ENCODE results near the gene SLC2A5. TPM values are rescaled to one million over a fixed set of nuclear protein-coding genes. Genes with fewer than 3 reads are reported as not detected.

The SLC2A5 gene
- total RNA-seq, 1 experiment from 2014 or later = not detected

DNA sequence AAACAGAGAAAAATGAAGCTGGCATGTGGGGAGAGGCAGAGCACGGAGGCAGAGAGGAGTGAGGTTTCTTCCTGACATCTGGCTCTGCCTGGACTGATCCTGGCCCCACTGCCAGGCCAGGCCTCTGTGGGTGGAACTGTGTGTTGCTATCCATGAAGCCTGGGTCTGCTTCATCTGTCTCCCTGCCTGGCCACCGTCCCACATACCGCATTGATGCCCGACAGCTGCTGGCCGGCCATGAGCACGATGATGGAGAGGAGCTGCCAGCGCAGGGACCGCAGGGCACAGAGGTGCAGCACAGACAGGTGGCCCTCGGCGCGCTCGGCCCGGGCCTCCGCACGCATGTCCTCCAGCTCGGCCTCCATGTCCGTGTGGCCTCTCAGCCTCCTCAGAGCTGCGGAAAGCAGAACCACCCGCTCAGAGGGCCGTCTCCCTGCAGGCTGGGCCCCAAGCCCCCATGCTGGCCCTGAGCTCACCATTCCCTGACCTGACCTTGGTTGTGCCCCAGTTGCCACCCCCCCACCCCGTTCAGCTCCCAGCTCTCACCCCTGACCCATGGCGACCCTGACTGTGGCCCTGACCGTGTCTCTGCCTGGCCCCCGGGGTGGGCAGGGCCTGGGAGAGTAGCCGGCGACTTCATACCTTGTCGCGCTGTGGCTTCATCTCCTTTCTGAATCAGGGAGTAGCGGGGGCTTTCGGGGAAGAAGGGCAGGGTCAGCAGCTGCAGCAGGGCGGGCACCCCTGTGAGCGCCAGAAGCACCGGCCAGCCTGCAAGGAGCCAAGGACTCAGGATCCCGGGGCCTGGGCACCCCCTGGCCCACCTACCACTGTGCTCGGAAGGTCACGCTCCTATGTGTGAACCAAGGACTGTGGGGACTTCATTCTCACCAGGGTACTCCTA lies 54.7 kb downstream of the SLC2A5 start:
- intact Hi-C loops (cut with micrococcal nuclease; ENCODE audit: unreplicated experiment) = no loop called here
- CTCF ChIA-PET = interaction anchor here (0.6 kb wide), 1 partner anchor 96 kb away, joined by 4 read pairs; no protein-coding TSS in a partner anchor
- Histone ChIP-seq H3K4me3 (no peak overlapping the region), H4K20me1 (ENCODE audit: insufficient read depth) (no peaks in the 10 kb centered on the region), H3K9me3 (ENCODE audit: insufficient read depth, low read depth) (no peaks in the 10 kb centered on the region), H3K4me1 (replicated peaks; ENCODE audit: insufficient read depth) (no peaks in the 10 kb centered on the region), H3K36me3 (ENCODE audit: low read depth) (no peaks in the 10 kb centered on the region), H2AFZ (no peak overlapping the region), H3F3A (ENCODE audit: insufficient read depth, low read depth) (no peaks in the 10 kb centered on the region), H3K27me3 (ENCODE audit: insufficient read depth, low read depth) (no peaks in the 10 kb centered on the region), H3K27ac (no peak overlapping the region), H3K79me2 (ENCODE audit: low read depth) (no peaks in the 10 kb centered on the region), H3K4me2 (no peak overlapping the region), H3K9me2 (ENCODE audit: insufficient read depth) (no peaks in the 10 kb centered on the region)
- TF ChIP-seq EZH2 (IDR thresholded peaks at IDR 0.05; ENCODE audit: low read depth) = no peak
- TF ChIP-seq, protein P1, sequence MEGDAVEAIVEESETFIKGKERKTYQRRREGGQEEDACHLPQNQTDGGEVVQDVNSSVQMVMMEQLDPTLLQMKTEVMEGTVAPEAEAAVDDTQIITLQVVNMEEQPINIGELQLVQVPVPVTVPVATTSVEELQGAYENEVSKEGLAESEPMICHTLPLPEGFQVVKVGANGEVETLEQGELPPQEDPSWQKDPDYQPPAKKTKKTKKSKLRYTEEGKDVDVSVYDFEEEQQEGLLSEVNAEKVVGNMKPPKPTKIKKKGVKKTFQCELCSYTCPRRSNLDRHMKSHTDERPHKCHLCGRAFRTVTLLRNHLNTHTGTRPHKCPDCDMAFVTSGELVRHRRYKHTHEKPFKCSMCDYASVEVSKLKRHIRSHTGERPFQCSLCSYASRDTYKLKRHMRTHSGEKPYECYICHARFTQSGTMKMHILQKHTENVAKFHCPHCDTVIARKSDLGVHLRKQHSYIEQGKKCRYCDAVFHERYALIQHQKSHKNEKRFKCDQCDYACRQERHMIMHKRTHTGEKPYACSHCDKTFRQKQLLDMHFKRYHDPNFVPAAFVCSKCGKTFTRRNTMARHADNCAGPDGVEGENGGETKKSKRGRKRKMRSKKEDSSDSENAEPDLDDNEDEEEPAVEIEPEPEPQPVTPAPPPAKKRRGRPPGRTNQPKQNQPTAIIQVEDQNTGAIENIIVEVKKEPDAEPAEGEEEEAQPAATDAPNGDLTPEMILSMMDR (conservative IDR thresholded peaks at IDR 0.05) = no peak
- POLR2A ChIA-PET (ENCODE audit: unreplicated experiment) = no interaction called here
- no peak for DNase-seq
- BruUV-seq (replicated peaks) = no TSS peak

DNA sequence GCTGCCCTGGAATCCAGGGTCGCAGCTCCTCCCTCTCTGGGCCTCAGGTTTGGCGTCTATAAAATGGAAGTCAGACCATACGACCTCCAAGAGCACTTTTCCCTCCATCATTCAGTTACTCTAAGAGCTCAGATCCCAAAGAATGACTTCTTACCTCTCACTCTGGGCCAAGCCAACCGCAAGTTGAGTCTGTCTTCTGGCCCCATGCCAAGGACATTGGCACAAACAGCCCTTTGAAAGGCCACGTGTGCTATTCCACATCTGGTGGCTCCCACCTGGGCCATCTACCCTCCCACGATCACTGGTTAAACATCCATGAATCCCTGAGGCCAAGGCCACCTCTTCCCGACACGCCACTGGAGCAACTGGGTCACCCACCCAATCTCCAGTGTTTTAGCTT lies 55.6 kb downstream of the SLC2A5 start:
- Histone ChIP-seq H3K9me2 (ENCODE audit: insufficient read depth) (no peaks in the 10 kb centered on the region), H3F3A (ENCODE audit: insufficient read depth, low read depth) (no peaks in the 10 kb centered on the region), H3K36me3 (ENCODE audit: low read depth) (no peaks in the 10 kb centered on the region), H2AFZ (no peak overlapping the region), H3K27ac (no peak overlapping the region), H3K79me2 (ENCODE audit: low read depth) (no peaks in the 10 kb centered on the region), H3K4me1 (replicated peaks; ENCODE audit: insufficient read depth) (no peaks in the 10 kb centered on the region), H4K20me1 (ENCODE audit: insufficient read depth) (no peaks in the 10 kb centered on the region), H3K4me2 (no peak overlapping the region), H3K4me3 (no peak overlapping the region), H3K9me3 (ENCODE audit: insufficient read depth, low read depth) (no peaks in the 10 kb centered on the region), H3K27me3 (ENCODE audit: insufficient read depth, low read depth) (no peaks in the 10 kb centered on the region)
- DNase-seq = no peak
- intact Hi-C loops (cut with micrococcal nuclease; ENCODE audit: unreplicated experiment) = no loop called here
- no peak for TF ChIP-seq EZH2 (IDR thresholded peaks at IDR 0.05; ENCODE audit: low read depth)
- TF ChIP-seq, protein P1 (conservative IDR thresholded peaks at IDR 0.05) = no peak
- ChIA-PET CTCF (no interaction called here), POLR2A (ENCODE audit: unreplicated experiment) (no interaction called here)
- BruUV-seq (replicated peaks) = no TSS peak

DNA sequence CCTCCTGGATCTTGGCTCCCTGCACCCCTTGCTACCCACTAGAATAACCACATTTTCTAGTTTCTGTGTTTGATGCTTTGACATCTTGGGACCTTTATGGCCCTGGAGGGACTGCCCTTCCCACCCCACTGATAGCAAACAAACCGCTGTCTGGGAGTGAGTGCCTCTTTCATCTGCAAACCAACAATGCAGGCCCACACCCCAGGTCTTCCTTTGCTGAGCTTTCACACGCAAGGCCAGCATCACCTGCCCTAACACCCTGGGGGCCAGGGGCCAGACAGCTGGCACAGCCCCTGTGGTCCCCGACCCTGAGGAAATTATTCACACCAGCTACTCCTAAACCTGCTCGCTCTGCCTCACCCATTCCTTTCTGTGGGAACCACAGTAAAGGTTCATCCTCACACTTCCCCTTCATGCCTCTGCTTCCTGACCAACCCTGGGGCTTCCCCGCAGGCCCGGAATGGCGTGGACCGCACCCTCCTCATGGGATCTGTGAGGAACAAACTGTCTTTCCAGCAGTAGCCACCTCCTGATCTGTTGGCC lies 58.6 kb downstream of the SLC2A5 start:
- no peaks in the 10 kb centered on the region for H3F3A ChIP-seq (ENCODE audit: insufficient read depth, low read depth)
- no TSS peak for BruUV-seq (replicated peaks)
- H3K4me2 ChIP-seq = no peak overlapping the region
- intact Hi-C loops (cut with micrococcal nuclease; ENCODE audit: unreplicated experiment) = no loop called here
- ChIA-PET CTCF (interaction anchor here (0.5 to 0.6 kb wide), 2 partner anchors 91 to 183 kb away, joined by 5 to 7 read pairs; no protein-coding TSS in a partner anchor), POLR2A (ENCODE audit: unreplicated experiment) (no interaction called here)
- no peaks in the 10 kb centered on the region for H3K4me1 ChIP-seq (replicated peaks; ENCODE audit: insufficient read depth)
- H4K20me1 ChIP-seq (ENCODE audit: insufficient read depth) = no peaks in the 10 kb centered on the region
- no peak for DNase-seq
- TF ChIP-seq, protein P1 (conservative IDR thresholded peaks at IDR 0.05) = no peak
- no peak for TF ChIP-seq EZH2 (IDR thresholded peaks at IDR 0.05; ENCODE audit: low read depth)
- no peaks in the 10 kb centered on the region for H3K79me2 ChIP-seq (ENCODE audit: low read depth)
- no peaks in the 10 kb centered on the region for H3K36me3 ChIP-seq (ENCODE audit: low read depth)
- no peaks in the 10 kb centered on the region for H3K27me3 ChIP-seq (ENCODE audit: insufficient read depth, low read depth)
- no peaks in the 10 kb centered on the region for H3K9me2 ChIP-seq (ENCODE audit: insufficient read depth)
- H3K9me3 ChIP-seq (ENCODE audit: insufficient read depth, low read depth) = no peaks in the 10 kb centered on the region
- H3K4me3 ChIP-seq = no peak overlapping the region
- H2AFZ ChIP-seq = no peak overlapping the region
- no peak overlapping the region for H3K27ac ChIP-seq

All from PC-9 (cell line).